HG02981 (cell line): ENCODE data around the gene FDX2.
"Not testable (repeated sequence)": the region's sequence is repeated elsewhere in the genome, so short reads cannot be mapped to it uniquely, and the experiment has no call there.

Source experiments
- ATAC-seq: cut with Tn5 transposase; IDR thresholded peaks from one replicate; pipeline ENCODE4 v1.9.1; 2021; ENCODE audit warnings: mild to moderate bottlenecking, moderate library complexity; ENCODE audit not compliant: unreplicated experiment

FDX2 gene

DNA sequence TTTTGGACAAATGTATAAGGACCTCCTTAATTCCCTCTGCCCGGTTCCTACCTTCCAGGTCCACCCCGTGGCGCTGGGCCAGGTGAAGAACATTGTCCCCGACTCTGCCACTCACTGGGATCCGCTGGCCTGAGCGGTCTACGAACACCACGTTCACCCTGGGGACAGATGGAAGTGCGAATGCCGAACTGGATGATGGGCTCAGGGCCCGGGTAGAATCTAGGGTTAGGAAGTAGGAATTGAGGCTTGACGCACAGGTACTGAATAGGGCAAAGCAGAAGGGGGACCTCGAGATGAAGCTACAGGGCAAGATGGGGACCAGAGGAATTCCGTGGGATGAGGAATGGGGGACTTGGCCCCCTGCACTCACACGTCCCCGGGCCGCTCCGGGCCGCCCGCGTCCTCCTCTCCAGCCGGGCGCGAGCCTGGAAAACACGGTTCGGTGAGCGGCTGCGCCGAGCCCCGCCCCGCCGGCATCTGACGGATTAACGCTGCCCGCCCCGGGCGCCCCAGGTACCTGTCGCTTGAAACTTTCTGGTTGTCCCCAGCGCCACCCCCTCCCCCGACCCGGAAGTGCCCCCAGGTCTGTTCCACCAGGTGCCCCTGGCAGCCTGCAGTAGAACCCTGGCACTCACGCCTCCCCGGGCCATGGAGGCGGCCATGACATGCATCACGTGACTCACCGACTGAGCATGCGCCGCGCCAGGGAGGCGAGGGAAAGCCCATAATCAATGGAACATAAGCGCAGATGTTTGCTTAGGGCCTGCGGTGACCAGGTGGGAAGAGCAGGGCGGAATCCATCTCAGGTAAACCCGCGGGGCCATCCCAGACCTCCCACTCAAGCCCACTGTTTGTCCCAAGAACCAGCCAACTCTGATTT, at the start of gene FDX2:
FDX2 (minus strand) TSS at position 681 of the 880 bp plus-strand sequence; CDS start at position 662, 19 bp downstream.
- ATAC-seq, result peak; percentile 82

DNA sequence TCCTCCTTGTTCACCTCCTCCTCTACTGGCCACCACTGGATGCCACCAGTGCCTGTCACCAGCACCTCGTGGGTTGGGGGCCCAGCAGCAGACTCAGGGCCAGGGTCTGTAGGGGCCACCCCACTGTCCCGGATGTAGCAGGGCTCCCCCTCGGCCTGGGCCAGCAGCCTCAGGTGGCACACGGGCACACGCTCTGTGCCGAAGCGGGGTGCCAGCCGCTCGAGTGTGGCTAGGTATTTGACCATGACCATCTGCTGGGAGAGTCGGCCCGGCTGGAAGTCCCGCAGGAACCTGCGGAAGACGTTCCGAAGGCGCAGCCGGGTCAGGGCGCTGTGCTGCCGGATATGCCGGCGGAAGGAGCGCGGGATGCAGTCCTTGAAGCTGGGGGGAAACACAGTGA, 49.7 kb upstream of the FDX2 start:
- no peak for ATAC-seq

DNA sequence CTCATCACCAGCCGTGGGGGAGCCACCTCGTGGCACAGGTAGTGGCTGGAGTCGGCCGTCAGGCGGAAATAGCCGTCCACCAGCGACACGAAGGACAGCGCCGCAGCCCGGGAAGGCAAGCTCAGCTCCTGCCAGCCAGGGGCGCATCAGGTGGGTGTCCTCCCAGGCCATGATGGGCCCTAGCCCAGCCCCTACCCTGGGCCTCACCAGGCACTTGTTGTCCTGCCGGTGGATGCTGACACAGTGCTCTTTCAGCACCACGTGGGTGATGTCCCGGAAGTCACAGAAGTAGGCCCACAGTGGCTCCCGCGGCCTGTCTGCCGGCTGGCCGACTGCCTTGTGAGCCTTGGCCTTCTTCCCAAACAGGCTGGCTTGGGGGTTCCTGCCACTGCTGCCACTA, 48.8 kb upstream of the FDX2 start:
- ATAC-seq, result no peak

DNA sequence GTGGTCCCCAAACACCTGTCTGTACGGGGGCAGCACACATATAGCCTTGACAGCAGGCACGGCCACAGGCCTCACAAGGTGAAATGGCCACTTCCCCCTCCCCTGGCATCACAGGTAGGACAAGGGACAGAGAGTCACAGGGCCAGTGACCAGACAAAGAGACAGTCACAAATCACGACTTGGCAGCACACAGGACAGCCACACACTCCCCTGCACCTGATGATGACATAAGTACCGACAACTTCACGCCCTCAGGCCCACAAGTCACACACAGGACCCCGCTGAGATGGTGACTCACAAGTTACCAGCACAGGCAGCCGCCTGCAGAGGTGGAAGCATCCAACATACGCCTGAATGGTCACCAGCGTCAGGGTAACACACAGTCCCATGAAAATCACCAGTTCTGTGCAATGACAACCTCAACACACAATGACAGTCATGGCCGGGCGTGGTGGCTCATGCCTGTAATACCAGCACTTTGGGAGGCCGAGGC, 48.0 kb upstream of the FDX2 start:
- no peak for ATAC-seq

DNA sequence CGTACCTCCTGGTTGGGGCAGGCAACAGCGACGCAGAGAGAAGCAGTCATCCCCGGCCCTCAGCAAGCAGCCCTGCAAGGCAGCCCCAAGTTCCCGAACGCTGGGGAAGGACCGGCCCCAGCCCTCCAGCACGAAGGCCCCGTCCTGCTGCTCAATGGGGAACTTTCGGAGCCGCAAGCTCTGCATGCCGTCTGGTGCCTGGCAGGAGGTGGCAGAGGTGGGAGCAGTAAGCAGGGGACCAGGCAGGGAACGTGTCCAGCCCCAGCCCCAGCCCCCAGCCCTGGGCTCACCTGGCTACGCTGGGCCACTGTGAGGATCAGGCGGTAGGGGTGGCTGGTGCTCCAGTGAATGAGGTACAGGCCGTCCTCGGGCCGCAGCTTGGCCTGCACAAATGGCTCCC, 46.4 kb upstream of the FDX2 start:
- ATAC-seq, result no peak

DNA sequence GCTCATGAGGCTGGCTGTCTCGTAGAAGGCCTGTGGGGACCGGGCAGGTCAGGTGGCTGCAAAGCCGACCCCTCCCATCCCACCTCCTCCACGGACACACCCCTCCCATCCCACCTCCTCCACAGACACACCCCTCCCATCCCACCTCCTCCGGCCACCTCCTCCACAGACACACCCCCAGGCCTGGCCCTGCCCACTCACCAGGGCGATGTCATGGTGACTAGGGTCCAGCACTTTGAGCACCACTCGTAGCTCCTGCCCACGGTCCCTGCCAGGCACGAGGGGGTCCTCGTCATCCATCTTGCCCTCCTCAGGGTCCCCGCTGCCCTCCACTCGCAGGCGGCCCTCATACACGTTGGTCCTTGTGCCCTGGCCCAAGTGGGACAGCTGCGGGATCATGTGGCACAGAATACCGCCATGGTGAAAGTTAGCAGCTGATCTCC, 45.8 kb upstream of the FDX2 start:
- no peak for ATAC-seq

DNA sequence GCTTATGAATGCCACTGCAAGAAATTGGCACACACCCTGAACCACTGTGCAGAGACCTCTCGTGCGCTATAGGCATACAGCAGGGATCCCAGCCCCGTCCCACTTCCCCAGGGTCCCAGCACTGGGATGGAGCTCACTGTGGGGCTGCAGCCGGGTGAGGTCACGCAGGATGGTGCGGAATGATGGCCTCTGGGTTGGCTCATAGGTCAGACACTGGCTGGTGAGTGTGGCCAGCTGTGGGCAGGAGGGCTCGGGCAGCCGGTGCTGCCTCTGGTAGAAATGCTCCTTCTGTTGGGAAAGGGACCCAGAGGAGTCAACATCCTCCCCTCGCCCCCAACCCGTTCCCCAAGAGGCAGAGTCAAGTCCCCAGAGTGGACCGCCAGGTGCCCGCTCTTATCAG, 40.6 kb upstream of the FDX2 start:
- ATAC-seq, result no peak

DNA sequence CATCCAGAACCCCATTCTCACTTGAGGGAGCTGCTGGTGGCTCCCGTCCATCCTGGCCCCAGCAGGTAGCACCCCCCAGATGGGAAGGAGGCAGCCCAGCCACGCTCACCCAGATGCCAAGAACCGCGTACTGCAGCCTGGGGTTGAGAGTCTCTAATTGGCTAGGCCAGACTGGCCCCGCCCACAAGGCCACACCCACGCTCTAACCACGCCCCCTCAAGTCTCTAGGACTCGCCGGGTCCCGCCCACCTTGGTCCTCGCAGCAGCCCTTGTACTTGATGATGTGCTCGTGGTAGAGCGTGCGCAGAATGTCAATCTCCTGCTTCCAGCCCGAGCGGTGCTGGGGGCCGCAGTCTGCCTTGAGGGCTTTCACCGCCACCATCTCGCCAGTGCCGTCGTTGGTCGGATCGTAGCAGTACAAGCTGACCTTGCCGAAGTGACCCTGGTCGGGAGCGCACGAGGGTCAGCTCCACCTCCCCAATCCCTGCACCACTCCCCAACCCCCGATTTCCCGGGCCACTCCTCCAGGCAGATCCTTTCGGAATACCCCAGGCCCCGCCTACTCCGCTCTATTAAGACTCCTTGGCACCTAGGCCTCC, 38.1 kb upstream of the FDX2 start:
- ATAC-seq, result no peak

DNA sequence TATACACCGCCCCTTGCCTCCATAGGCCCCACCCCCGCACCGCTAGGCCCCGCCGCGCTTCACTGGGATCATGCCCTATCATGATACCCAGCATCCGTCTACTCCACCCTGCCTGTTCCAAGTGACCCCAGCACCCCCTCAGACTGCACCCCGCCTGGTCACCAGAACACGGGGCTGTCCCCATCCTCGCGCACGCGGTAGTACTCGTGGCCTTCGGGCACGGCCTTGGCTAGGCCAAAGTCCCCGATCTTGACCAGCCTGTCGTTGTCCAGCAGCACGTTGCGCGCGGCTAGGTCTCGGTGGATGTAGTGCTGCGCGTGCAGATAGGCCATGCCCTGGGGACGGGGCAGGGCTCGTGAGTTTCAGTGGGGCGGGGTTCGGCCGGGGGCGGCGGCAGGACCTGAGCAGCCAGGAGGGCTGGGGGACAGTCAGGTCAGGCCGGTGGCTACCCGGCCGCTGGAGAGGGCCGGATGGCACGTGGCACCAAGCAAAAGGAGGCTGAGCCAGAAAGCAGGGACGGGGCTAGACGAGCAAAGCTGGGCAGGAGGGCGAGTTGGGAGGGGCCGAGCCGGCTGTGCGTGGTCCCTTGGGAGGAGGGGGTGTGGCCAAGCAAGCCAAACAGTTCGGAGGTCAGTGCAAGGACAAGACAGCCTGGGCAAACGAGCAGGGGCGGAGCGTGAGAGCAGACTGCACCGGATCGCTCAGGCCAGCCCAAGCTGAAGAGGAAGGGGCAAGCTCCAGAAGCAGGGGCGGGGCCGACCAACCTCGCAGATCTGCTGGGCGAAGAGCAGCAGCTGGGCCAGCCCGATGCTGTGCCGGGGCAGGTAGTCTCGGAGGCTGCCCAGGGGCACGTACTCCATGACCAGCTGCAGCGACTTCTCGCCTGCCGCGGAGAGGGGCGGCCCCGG, 37.2 kb upstream of the FDX2 start:
- ATAC-seq, result no peak

DNA sequence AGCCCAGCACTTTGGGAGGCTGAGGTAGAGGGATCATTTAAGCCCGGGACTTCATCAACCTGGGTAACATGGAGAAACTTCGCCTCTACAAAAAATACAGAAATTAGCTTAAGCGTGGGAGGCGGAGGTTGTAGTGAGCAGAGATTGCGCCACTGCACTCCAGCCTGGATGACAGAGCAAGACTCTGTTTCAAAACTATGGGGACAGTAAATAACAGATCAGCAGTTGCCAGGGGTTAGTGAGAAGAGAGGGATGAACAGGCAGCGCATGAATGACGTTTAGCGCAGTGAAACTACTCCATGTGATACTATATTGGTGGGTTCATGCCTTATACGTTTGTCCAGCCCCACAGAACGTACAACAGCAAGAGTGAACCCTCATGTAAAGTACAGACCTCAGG, 30.7 kb upstream of the FDX2 start:
- no peak for ATAC-seq

DNA sequence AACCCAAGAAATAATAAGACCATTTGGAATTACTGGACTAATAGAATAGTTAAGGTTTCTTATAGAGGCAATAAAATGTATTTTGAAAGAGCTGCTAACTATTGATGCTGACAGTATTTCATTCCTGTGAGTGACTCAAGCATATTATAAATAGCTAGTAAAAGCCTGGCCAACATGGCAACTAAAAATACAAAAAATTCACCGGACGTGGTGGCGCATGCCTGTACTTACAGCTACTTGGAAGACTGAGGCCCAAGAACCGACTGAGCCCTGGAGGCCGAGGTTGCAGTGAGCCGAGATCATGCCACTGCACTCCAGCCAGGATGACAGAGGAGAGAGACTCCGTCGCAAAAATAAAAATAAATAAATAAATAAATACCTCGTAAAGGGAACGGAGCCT, 29.0 kb upstream of the FDX2 start:
- ATAC-seq, result no peak

DNA sequence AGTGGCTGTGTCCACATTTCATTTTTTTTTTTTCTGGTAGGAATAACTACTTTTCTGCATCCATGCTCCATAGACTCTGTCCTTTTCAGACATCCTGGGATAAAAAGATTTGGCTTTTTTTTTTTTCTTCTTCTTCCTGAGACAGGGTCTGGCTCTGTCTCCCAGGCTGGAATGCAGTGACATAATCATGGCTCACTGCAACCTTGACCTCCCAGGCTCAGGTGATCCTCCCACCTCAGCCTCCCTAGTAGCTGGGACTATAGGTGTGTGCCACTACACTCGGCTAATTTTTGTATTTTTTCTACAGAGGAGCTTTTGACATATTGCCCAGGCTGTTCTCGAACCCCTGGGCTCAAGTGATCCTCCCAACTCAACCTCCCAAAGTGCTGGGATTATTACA, 27.7 kb upstream of the FDX2 start:
- ATAC-seq, result no peak

DNA sequence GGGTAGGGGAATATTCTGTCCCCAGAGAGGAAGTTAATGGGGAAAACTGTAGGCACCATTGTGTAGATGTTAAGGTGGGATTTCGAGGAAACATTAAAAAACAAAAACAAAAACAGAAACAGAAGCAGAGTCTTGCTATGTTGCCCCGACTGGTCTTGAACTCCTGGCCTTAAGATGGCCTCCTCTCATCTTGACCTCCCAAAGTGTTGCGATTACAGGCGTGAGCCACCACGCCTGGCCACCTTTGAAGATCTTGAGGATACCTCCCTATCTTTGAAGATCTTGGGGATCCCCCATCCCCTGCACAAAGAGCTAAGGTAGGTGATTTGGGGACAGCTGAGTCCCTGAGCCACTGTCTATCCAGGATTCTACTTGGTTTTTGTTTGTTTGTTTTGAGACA, 24.2 kb upstream of the FDX2 start:
- no peak for ATAC-seq

DNA sequence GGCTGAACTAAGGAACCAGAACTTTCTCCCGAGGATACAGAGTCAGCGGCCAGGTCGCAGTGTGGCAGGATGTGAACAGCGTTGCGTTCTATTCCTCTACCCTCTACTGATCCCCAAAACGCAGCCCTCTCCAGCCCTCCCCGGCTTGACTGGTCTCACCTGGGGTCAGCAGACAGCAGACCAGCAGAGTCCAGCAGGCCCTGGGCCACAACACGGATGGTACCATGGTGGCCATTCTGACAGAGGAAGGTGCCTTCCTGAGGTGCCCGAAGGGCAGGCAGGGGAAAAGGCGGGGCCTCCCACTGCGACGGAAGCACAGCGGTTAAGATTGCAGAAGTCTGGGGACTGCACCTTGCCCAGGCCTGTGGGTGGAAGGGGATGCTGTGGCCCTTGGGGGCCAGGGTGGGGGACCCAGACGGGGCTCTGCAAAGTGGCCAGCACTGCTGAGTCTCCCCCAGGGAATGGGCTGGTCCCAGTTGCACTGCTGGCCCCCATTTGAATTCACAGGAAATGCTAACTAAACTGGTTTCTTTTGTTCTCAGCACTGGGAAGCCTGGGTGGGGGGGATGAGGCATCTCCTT, 23.7 kb upstream of the FDX2 start, which contains the start of gene ICAM3:
ICAM3 (minus strand) TSS at position 245 of the 581 bp plus-strand sequence; CDS start at position 235, 10 bp downstream.
- peak; percentile 63 for ATAC-seq

DNA sequence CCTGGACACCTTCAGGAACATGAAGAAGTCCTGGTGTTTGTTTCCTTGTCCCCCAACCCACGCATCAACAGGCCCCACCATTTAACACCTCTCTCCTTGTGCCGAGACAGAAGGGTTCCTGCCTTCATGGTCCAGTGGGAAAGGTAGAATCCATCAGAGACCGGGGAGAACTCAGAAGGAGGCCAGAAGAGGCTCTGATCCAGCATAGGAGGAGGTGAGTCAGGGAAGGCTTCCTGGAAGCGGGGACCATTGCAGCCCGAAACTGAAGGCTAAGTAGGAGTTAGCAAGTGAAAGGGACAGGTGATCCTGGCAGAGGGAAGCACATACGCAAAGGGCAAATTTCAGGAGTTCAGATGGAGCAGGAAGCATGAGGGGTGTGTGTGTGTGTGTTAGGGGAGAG, 23.1 kb upstream of the FDX2 start:
- no peak for ATAC-seq

DNA sequence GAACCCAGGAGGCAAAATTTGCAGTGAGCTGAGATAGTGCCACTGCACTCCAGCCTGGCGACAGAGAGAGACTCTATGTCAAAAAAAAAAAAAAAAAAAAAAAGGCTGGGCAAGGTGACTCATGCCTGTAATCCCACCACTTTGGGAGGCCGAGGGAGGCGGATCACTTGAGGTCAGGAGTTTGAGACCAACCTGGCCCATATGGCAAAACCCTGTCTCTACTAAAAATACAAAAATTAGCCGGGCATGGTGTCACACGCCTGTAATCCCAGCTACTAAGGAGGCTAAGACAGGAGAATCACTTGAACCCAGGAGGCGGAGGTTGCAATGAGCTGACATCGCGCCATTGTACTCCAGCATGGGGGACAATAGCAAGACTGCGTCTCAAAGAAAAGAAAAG, 20.9 kb upstream of the FDX2 start:
- not testable (repeated sequence) for ATAC-seq

DNA sequence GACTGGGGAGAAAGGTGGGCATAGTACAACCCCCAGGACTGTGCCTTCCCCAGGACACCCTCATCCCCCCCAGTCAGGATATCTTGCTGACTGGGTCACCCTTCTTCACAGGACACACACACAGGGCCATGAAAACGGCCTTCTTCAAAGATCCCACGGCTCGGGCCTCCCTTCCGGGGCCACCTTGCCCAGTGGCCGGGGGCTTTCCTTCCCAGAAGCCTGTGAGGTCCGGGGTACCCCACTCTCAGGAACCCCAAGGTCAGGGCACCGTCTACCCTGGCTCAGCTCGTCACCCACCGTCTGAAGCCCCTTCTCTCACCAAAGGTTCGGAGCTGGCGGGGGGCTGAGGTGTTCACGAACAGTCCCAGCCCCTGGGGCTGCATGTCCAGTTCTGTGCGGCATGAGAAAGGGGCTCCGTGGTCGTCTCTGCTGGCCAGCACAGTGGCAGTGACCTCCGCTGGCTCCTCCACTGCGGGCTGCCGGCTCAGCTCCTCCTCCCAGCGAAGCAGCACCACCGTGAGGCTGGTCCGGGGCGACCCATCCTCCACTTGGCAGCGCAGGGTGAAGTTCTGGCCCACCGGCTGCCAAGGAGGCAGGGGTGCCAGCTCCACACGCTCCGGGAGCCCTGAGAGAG, 19.7 kb upstream of the FDX2 start:
- no peak for ATAC-seq

DNA sequence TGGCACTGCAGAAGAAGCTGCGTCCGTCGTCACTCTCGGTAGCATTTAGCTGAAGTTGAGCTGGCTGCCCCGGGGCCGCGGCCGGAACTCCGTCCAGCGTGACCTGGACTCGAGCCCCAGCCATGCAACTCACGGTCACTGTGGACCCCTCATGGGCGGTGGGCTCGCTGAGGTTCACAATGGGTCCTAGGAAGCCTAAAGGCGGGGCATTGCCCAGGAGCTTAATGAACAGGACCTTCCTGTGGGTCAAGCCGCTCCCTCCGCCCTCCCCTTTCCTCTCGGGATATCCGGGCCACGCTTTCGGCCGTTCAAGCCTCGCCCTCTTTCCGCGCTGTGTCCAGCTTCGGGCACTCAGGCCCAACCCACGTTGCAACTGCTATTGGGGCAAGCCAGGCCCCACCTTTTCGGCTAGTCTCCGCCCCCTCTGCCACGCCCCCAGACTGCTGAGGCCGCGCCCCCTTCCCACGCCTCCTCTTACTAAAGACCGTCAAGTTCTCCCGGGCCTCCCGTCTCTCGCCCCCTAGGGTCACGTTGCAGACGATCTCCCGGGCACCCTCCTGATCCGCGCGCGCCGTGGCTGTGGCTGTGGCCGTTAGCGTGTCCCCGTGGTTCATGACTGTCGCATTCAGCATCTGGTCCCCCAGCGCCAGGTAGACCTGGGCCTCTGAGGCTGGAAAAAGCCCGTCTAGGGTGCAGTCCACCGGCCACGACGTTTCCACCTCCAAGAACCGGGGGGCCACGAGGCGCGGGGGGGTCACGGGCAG, 19.0 kb upstream of the FDX2 start:
- ATAC-seq, result no peak

DNA sequence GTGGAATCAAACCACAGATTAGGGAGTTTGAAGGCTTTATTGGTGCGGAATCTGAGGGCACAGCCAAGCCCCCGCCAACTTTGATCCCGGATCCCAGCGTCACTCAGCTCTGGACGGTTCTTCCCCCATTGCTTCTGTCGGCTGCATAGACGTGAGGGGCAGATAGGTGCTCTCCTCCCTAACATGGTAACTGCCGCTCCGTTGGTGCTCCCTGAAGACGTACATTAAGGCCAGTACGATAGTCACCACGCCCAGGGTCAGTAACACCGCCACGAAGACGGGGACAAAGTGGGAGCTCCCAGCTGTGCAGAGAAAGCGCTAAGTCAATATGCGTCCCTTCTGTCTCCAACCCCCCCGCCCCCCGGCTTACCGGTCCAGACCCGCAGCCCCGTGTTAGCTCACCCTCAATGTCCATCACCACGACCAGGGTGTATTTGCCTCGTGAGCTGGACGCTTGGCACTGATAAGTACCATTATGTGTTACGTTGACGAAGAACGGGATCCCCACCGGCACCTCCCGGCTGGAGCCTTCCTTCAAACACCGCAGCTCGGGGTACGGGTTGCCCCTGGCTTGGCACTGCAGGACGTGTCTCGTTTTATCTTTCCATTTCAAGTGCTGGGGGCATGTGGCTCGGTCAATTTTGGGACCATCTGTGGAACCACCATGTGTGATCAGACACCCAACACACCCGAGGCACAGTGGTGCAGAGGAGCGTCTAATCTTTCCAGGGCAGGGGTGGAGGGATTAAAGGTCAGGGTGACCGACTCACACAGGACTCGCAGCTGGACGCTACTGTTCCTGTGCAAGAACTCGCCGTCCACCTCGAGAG, 18.2 kb upstream of the FDX2 start:
- ATAC-seq, result peak; percentile 7
